Bronchial epithelial cell (primary cell): ENCODE measurements around the gene PTPN5. TPM values are rescaled to one million over a fixed set of nuclear protein-coding genes. Genes with fewer than 3 reads are reported as not detected.

Source experiments
- DNase-seq: peaks from one replicate; pipeline ENCODE4 v3.0.0-alpha.2; 2010; ENCODE audit warnings: low read depth
- FAIRE-seq: peaks from 2 replicates; lab custom pipeline; 2011; peaks lifted over from hg19 to GRCh38; lab: Jason Lieb, UNC
- H3K27me3 ChIP-seq: 2 replicates; pipeline ENCODE4 v1.5.1; 2011; ENCODE audit warnings: low read length; ENCODE audit not compliant: control insufficient read depth, insufficient read depth
- H3K36me3 ChIP-seq: 2 replicates; pipeline ENCODE4 v1.5.1; 2011; ENCODE audit warnings: low read length; ENCODE audit not compliant: control insufficient read depth, insufficient read depth
- H3K4me3 ChIP-seq: 2 replicates; pipeline ENCODE4 v1.5.1; 2011; ENCODE audit warnings: mild to moderate bottlenecking, low read depth, low read length, control low read depth
- total RNA-seq: library from RNA; depleted of rRNA; stranded (reverse); fragments of >200 nt; gene quantifications from 2 replicates; pipeline ENCODE4 v1.2.1, GENCODE V29; 2014
- TF ChIP-seq, protein P1 (sequence below): IDR thresholded peaks from 2 replicates; pipeline ENCODE4 v1.5.1; 2011; ENCODE audit warnings: mild to moderate bottlenecking, moderate library complexity, low read length, control low read depth, inconsistent platforms; ENCODE audit not compliant: insufficient read depth, severe bottlenecking

The PTPN5 gene
- total RNA-seq, 1 donor from 2014 or later = not detected

DNA sequence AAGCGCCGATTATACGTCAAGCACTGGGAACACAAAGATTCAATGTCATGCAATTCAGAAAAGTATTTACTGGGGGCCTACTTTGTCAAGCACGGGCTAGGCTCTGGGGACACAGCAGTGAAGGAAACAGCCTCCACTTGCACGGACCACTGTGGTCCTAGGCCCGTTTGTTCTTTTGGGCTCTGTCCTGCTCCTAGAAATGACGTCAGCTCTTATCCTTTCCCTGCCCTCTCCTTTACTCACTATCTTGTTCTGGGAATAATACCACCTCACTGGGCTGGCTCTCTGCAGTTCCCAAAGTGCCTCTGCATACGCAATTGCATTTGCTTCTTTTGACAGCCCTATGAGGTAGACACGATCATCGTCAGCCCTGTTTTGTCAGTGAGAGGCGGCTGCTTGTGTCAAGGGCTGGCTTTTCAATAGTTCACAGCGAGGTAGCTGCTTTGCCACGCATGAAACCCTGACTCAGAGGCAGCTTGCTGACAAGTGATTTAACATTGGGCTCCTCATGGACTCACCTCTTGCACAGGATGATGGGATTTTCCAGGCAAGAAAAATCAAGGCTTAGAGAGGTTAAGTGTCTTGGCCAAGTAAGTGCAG, 42.7 kb downstream of the PTPN5 start:
- no peaks in the 10 kb centered on the region for H3K27me3 ChIP-seq
- TF ChIP-seq, protein P1, sequence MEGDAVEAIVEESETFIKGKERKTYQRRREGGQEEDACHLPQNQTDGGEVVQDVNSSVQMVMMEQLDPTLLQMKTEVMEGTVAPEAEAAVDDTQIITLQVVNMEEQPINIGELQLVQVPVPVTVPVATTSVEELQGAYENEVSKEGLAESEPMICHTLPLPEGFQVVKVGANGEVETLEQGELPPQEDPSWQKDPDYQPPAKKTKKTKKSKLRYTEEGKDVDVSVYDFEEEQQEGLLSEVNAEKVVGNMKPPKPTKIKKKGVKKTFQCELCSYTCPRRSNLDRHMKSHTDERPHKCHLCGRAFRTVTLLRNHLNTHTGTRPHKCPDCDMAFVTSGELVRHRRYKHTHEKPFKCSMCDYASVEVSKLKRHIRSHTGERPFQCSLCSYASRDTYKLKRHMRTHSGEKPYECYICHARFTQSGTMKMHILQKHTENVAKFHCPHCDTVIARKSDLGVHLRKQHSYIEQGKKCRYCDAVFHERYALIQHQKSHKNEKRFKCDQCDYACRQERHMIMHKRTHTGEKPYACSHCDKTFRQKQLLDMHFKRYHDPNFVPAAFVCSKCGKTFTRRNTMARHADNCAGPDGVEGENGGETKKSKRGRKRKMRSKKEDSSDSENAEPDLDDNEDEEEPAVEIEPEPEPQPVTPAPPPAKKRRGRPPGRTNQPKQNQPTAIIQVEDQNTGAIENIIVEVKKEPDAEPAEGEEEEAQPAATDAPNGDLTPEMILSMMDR = no peak
- DNase-seq = peak; percentile 34
- FAIRE-seq = no peak
- H3K4me3 ChIP-seq = no peak overlapping the region
- no peaks in the 10 kb centered on the region for H3K36me3 ChIP-seq

DNA sequence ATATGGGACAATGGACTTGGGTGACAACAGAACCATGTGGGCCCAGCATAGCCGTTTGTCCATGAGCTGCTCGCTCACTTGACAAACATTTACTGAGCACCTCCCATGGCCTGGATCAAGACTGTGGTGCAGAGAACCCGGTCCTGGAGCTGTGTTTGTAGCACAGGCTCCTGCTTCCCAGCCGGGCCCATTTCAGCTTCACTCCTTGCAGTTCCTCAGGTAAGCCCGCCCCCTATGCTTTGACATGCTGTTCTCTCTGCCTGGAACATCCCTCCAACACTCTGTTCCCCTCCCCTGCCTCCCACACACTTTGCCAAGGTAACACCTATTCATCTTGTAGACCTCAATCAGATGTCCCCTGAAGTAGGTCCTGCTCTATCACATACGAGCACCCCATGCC, 46.3 kb downstream of the PTPN5 start:
- no peak overlapping the region for H3K4me3 ChIP-seq
- no peaks in the 10 kb centered on the region for H3K36me3 ChIP-seq
- DNase-seq (no peak), FAIRE-seq (no peak)
- no peaks in the 10 kb centered on the region for H3K27me3 ChIP-seq
- TF ChIP-seq, protein P1 = no peak

DNA sequence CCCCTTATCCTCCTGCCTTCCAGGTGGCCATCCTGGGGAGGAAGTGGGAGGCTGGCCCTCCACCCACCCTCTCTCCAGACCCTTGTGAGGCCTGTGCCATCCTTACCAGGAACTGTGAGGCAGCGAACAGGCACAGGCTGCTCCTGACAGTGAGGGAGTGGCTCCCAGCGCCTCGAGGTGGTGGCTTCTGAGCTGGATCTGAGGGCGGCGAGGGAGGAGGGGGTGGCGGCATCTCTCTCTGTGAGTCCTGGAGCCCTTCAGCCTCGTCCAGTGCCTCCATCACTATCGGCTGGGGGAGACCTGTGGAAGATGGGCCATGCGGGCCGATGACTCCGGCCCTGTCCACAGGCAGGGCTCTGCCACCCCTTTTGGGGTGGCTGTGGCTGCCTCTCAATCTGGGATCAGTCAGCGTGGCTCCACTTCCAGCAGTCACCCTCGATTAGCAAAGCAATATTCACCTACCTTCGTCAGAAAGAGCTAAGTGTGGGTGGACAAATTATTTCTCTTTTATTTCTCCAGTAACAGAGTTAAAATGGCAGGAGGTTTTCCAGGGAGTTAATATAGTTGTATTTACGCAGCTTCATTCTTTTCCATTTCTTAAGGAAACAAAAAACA, 47.6 kb downstream of the PTPN5 start:
- no peaks in the 10 kb centered on the region for H3K36me3 ChIP-seq
- no peak overlapping the region for H3K4me3 ChIP-seq
- H3K27me3 ChIP-seq = no peaks in the 10 kb centered on the region
- TF ChIP-seq, protein P1 = no peak
- no peak for FAIRE-seq
- DNase-seq = no peak

DNA sequence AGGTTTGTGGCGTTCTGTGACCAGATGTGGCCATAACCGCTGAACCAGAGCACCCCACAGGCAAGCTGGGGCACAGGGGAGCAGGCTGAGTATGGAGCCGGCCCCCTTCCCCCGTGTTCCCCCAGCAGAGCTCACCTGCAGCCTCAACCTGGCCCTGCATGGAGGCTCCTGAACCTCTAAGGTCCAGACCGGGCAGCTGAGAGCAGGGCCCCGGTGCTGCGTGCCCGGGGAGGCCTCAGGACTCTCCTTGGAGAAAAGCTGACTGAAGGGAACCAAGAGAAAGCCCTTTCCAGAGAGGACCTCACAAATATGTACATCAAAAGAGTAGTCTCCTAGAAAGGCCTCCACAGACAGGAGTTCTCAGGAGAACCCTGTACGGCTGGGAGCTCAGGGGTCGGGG, 48.2 kb downstream of the PTPN5 start:
- FAIRE-seq = no peak
- Histone ChIP-seq H3K4me3 (no peak overlapping the region), H3K36me3 (no peaks in the 10 kb centered on the region), H3K27me3 (no peaks in the 10 kb centered on the region)
- TF ChIP-seq, protein P1 = no peak
- DNase-seq = no peak

DNA sequence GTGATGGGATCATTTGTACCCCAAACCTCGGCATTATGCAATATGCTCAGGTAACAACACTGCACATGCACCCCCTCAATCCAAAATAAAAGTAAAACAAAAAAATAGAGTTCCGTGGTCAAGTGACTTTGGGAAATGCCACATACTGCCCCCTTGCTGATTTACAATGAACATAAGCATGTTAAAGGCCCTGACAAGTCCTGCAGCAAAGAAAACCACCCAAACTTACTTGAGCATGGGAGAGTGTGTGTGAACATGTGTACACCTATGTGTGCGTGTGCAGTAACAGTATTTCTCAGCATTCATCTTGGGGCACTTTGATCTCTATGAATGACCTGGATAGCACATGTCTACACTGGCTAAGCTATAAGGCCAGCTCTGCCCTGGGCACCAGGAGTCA, 49.8 kb downstream of the PTPN5 start:
- DNase-seq (no peak), FAIRE-seq (no peak)
- no peak overlapping the region for H3K4me3 ChIP-seq
- no peaks in the 10 kb centered on the region for H3K27me3 ChIP-seq
- no peaks in the 10 kb centered on the region for H3K36me3 ChIP-seq
- TF ChIP-seq, protein P1 = no peak
